D721Med (cell line): ENCODE results near the gene POU1F1.

Experiments used
- DNase-seq: peaks from one replicate; pipeline ENCODE4 v3.0.0; 2011; ENCODE audit warnings: low spot score; ENCODE audit not compliant: insufficient read length
- FAIRE-seq: peaks from 2 replicates; lab custom pipeline; 2011; peaks lifted over from hg19 to GRCh38; lab: Jason Lieb, UNC
- TF ChIP-seq, protein P1 (sequence below): IDR thresholded peaks from 2 replicates; pipeline ENCODE4 v1.5.1; 2012; ENCODE audit warnings: mild to moderate bottlenecking, control low read depth; ENCODE audit not compliant: insufficient read depth; ENCODE audit errors: missing control alignments

Gene POU1F1

DNA sequence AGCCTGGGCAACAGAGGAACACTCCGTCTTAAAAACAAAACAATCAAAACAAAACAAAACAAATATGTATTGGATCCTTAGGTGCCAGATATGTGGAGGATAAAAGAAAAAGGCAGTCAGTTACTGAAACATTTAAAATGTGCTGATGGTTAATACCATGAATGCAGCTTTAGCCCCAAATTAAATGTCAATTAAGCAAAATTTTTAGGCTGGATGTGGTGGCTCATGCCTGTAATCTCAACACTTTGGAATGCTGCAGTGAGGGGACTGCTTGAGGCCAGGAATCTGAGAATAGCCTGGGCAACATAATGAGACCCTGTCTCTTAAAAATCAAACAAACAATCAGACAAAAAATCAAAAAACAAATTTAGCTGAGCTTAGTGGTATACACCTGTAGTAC lies 57.8 kb downstream of the POU1F1 start:
- DNase-seq, result no peak
- TF ChIP-seq, protein P1, sequence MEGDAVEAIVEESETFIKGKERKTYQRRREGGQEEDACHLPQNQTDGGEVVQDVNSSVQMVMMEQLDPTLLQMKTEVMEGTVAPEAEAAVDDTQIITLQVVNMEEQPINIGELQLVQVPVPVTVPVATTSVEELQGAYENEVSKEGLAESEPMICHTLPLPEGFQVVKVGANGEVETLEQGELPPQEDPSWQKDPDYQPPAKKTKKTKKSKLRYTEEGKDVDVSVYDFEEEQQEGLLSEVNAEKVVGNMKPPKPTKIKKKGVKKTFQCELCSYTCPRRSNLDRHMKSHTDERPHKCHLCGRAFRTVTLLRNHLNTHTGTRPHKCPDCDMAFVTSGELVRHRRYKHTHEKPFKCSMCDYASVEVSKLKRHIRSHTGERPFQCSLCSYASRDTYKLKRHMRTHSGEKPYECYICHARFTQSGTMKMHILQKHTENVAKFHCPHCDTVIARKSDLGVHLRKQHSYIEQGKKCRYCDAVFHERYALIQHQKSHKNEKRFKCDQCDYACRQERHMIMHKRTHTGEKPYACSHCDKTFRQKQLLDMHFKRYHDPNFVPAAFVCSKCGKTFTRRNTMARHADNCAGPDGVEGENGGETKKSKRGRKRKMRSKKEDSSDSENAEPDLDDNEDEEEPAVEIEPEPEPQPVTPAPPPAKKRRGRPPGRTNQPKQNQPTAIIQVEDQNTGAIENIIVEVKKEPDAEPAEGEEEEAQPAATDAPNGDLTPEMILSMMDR, result no peak
- no peak for FAIRE-seq
